HepG2 (cell line): Measurements from ENCODE around the gene RAB17. TPM values are rescaled to one million over a fixed set of nuclear protein-coding genes. Genes with fewer than 3 reads are reported as not detected.

Source experiments
- ATAD3A ChIP-seq: sonication (generic); formaldehyde crosslinking; IDR thresholded peaks from 2 replicates; pipeline ENCODE4 v1.4.0; 2020; ENCODE audit warnings: missing genetic modification reagents
- CHD2 ChIP-seq: IDR thresholded peaks from 2 replicates; pipeline ENCODE4 v1.6.1; 2011; ENCODE audit warnings: low read depth, low read length, improper control_type of control experiment
- PCBP1 ChIP-seq: fragments of 200-400 bp; formaldehyde crosslinking; IDR thresholded peaks from 2 replicates; pipeline ENCODE4 v1.6.1; 2017; ENCODE audit warnings: mild to moderate bottlenecking, low read depth, low read length, borderline replicate concordance
- SALL2 ChIP-seq: sonication (generic); formaldehyde crosslinking; IDR thresholded peaks from 2 replicates; pipeline ENCODE4 v1.8.1; 2023; ENCODE audit warnings: mild to moderate bottlenecking, missing genetic modification reagents, inconsistent platforms
- SIN3B ChIP-seq: fragments of 150-350 bp; IDR thresholded peaks from 2 replicates; pipeline ENCODE4 v1.6.1; 2014; ENCODE audit warnings: low read length
- ZBTB7A ChIP-seq: sonication (generic); formaldehyde crosslinking; IDR thresholded peaks from 2 replicates; pipeline ENCODE4 v1.8.0; 2022; ENCODE audit warnings: mild to moderate bottlenecking, missing genetic modification reagents
- ZBTB8A ChIP-seq: sonication (generic); formaldehyde crosslinking; IDR thresholded peaks from 2 replicates; pipeline ENCODE4 v1.4.0; 2020; ENCODE audit warnings: mild to moderate bottlenecking, low read depth, missing genetic modification reagents, borderline replicate concordance
- ZFP36L2 ChIP-seq: sonication (generic); formaldehyde crosslinking; IDR thresholded peaks from 2 replicates; pipeline ENCODE4 v1.4.0; 2020; ENCODE audit warnings: missing genetic modification reagents
- ZNF234 ChIP-seq: sonication (generic); formaldehyde crosslinking; conservative IDR thresholded peaks from 2 replicates; pipeline ENCODE4 v1.5.1; 2020; ENCODE audit warnings: mild to moderate bottlenecking, missing genetic modification reagents
- ZNF24 ChIP-seq: fragments of 450-650 bp; IDR thresholded peaks from 2 replicates; pipeline ENCODE4 v1.6.1; 2017; ENCODE audit warnings: antibody characterized with exemption, mild to moderate bottlenecking
- ZNF382 ChIP-seq: sonication (generic); formaldehyde crosslinking; IDR thresholded peaks from 2 replicates; pipeline ENCODE4 v1.5.0; 2020; ENCODE audit warnings: missing genetic modification reagents, mild to moderate bottlenecking, borderline replicate concordance
- ZNF451 ChIP-seq: sonication (generic); formaldehyde crosslinking; IDR thresholded peaks from 2 replicates; pipeline ENCODE4 v1.5.0; 2020; ENCODE audit warnings: mild to moderate bottlenecking, missing genetic modification reagents
- ZNF549 ChIP-seq: sonication (generic); formaldehyde crosslinking; IDR thresholded peaks from 2 replicates; pipeline ENCODE4 v1.5.0; 2020; ENCODE audit warnings: missing genetic modification reagents
- ZNF577 ChIP-seq: sonication (generic); formaldehyde crosslinking; IDR thresholded peaks from 2 replicates; pipeline ENCODE4 v1.4.0; 2020; ENCODE audit warnings: mild to moderate bottlenecking, low read depth, missing genetic modification reagents, borderline replicate concordance
- ZNF589 ChIP-seq: sonication (generic); formaldehyde crosslinking; conservative IDR thresholded peaks from 2 replicates; pipeline ENCODE4 v1.8.0; 2022; ENCODE audit warnings: mild to moderate bottlenecking, moderate library complexity, missing genetic modification reagents
- ZNF598 ChIP-seq: sonication (generic); formaldehyde crosslinking; IDR thresholded peaks from 2 replicates; pipeline ENCODE4 v1.5.1; 2020; ENCODE audit warnings: mild to moderate bottlenecking, missing genetic modification reagents, borderline replicate concordance
- ZNF674 ChIP-seq: sonication (generic); formaldehyde crosslinking; IDR thresholded peaks from 2 replicates; pipeline ENCODE4 v1.5.0; 2020; ENCODE audit warnings: low read depth, mild to moderate bottlenecking, missing genetic modification reagents
- ZNF782 ChIP-seq: sonication (generic); formaldehyde crosslinking; IDR thresholded peaks from 2 replicates; pipeline ENCODE4 v1.4.0; 2020; ENCODE audit warnings: missing genetic modification reagents, mild to moderate bottlenecking, borderline replicate concordance
- polyA plus RNA-seq, 8 experiments: library from polyadenylated mRNA; depleted of rRNA in 3 of 8; stranded (reverse) in 7 of 8; unstranded in 1 of 8; fragments of >200 nt; fragmentation: Illumina TruSeq in 4 of 8; extraction: Trizol in 4 of 8; gene quantifications; 2 replicates each; pipeline versions ENCODE4 v1.2.1 to v1.2.3, GENCODE V29; 2011 to 2016; ENCODE audit warnings: low read depth in 4 of 8, missing spikeins in 1 of 8, mixed read lengths in 1 of 8; ENCODE audit not compliant: insufficient read depth in 1 of 8
- total RNA-seq, 5 experiments: library from RNA; depleted of rRNA; stranded (reverse); fragments of >200 nt; fragmentation: Illumina TruSeq; extraction: Trizol; gene quantifications; 2 replicates each; pipeline ENCODE4 v1.2.3, GENCODE V29; 2016; ENCODE audit warnings: low read depth in 1 of 5
- TF ChIP-seq, protein P1 (sequence below): sonication (generic); formaldehyde crosslinking; IDR thresholded peaks from 2 replicates; pipeline ENCODE4 v1.5.1; 2020; ENCODE audit warnings: mild to moderate bottlenecking, missing genetic modification reagents, moderate library complexity
- TF ChIP-seq, protein P2 (sequence below): sonication (generic); formaldehyde crosslinking; IDR thresholded peaks from 2 replicates; pipeline ENCODE4 v1.8.1; 2023; ENCODE audit warnings: missing genetic modification reagents, mild to moderate bottlenecking, borderline replicate concordance
- TF ChIP-seq, protein P3 (sequence below): sonication (generic); formaldehyde crosslinking; IDR thresholded peaks from 2 replicates; pipeline ENCODE4 v1.4.0; 2020; ENCODE audit warnings: missing genetic modification reagents
- TF ChIP-seq, protein P4 (sequence below): sonication (generic); formaldehyde crosslinking; IDR thresholded peaks from 2 replicates; pipeline ENCODE4 v1.4.0; 2020; ENCODE audit warnings: mild to moderate bottlenecking, missing genetic modification reagents
- TF ChIP-seq, protein P5 (sequence below): sonication (generic); formaldehyde crosslinking; IDR thresholded peaks from 2 replicates; pipeline ENCODE4 v1.5.0; 2020; ENCODE audit warnings: mild to moderate bottlenecking, missing genetic modification reagents, borderline replicate concordance

RAB17 gene
- total and polyA plus RNA-seq, 2 of the 13 experiments (the other 11 are each of a cell fraction or from before 2014, with no cell fraction given): 68.0 to 124 TPM

DNA sequence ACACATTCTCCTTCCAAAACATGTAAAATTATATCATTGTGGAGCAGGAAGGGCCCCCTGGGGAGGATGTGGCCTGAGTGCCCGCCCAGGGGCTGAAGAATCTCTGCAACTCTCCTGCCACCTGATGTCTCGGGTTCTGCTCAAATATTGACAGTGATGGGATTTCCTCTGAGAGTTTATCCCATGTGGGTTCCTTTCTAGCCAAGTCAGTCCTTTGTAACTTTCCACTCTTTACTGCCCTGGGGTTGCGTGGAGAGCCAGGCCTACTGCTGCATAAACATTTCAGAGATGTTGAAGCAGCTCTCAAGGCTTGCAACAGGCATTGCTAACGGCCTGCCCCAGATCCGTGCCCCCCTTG lies 4.0 kb upstream of the RAB17 start (continued):
- TF ChIP-seq ZNF234 (CRISPR knock-in tag): no peak
- no peak for TF ChIP-seq ZNF674 (CRISPR knock-in tag)
- TF ChIP-seq ZBTB8A (CRISPR knock-in tag): no peak
- TF ChIP-seq, protein P1, sequence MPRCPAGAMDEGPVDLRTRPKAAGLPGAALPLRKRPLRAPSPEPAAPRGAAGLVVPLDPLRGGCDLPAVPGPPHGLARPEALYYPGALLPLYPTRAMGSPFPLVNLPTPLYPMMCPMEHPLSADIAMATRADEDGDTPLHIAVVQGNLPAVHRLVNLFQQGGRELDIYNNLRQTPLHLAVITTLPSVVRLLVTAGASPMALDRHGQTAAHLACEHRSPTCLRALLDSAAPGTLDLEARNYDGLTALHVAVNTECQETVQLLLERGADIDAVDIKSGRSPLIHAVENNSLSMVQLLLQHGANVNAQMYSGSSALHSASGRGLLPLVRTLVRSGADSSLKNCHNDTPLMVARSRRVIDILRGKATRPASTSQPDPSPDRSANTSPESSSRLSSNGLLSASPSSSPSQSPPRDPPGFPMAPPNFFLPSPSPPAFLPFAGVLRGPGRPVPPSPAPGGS (CRISPR knock-in tag): no peak
- no peak for TF ChIP-seq ZNF598 (CRISPR knock-in tag)
- TF ChIP-seq ZNF782: no peak
- TF ChIP-seq ZFP36L2 (CRISPR knock-in tag): no peak
- no peak for TF ChIP-seq PCBP1
- no peak for TF ChIP-seq ZNF24
- TF ChIP-seq, protein P2, sequence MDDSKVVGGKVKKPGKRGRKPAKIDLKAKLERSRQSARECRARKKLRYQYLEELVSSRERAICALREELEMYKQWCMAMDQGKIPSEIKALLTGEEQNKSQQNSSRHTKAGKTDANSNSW (CRISPR knock-in tag): no peak
- TF ChIP-seq ZBTB7A: no peak
- TF ChIP-seq SALL2 (CRISPR knock-in tag): 0 out of 2 replicates have a peak, but pooled peaks have one; percentile 10
- TF ChIP-seq, protein P3, sequence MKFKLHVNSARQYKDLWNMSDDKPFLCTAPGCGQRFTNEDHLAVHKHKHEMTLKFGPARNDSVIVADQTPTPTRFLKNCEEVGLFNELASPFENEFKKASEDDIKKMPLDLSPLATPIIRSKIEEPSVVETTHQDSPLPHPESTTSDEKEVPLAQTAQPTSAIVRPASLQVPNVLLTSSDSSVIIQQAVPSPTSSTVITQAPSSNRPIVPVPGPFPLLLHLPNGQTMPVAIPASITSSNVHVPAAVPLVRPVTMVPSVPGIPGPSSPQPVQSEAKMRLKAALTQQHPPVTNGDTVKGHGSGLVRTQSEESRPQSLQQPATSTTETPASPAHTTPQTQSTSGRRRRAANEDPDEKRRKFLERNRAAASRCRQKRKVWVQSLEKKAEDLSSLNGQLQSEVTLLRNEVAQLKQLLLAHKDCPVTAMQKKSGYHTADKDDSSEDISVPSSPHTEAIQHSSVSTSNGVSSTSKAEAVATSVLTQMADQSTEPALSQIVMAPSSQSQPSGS (CRISPR knock-in tag): no peak
- no peak for TF ChIP-seq CHD2
- TF ChIP-seq, protein P4, sequence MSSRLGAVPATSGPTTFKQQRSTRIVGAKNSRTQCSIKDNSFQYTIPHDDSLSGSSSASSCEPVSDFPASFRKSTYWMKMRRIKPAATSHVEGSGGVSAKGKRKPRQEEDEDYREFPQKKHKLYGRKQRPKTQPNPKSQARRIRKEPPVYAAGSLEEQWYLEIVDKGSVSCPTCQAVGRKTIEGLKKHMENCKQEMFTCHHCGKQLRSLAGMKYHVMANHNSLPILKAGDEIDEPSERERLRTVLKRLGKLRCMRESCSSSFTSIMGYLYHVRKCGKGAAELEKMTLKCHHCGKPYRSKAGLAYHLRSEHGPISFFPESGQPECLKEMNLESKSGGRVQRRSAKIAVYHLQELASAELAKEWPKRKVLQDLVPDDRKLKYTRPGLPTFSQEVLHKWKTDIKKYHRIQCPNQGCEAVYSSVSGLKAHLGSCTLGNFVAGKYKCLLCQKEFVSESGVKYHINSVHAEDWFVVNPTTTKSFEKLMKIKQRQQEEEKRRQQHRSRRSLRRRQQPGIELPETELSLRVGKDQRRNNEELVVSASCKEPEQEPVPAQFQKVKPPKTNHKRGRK (CRISPR knock-in tag): no peak
- TF ChIP-seq ZNF382 (CRISPR knock-in tag): no peak
- no peak for TF ChIP-seq ATAD3A (CRISPR knock-in tag)
- TF ChIP-seq ZNF549 (CRISPR knock-in tag): no peak
- no peak for TF ChIP-seq ZNF451 (CRISPR knock-in tag)
- TF ChIP-seq ZNF577 (CRISPR knock-in tag): no peak
- TF ChIP-seq, protein P5, sequence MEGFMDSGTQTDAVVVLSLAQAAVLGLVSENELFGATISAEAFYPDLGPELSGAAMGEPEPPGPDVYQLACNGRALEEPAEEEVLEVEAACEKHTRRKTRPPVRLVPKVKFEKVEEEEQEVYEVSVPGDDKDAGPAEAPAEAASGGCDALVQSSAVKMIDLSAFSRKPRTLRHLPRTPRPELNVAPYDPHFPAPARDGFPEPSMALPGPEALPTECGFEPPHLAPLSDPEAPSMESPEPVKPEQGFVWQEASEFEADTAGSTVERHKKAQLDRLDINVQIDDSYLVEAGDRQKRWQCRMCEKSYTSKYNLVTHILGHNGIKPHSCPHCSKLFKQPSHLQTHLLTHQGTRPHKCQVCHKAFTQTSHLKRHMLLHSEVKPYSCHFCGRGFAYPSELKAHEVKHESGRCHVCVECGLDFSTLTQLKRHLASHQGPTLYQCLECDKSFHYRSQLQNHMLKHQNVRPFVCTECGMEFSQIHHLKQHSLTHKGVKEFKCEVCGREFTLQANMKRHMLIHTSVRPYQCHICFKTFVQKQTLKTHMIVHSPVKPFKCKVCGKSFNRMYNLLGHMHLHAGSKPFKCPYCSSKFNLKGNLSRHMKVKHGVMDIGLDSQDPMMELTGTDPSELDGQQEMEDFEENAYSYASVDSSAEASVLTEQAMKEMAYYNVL (CRISPR knock-in tag): peak; percentile 59; the same call in 1 of the 2 replicates
- TF ChIP-seq SIN3B: no peak
- TF ChIP-seq ZNF589 (CRISPR knock-in tag): no peak
